Measurements from ENCODE around the gene PROM2.
"Not testable (repeated sequence)": the region's sequence is repeated elsewhere in the genome, so short reads cannot be mapped to it uniquely, and the experiment has no call there.

The PROM2 gene

GRCh38 chr2:95269745-95270144 is 4.5 kb upstream of the PROM2 start:
- not testable (repeated sequence) for DNase-seq

- DNase-seq = no peak
Observed at GRCh38 chr2:95270541-95271081, 3.6 kb upstream of the PROM2 start.

GRCh38 chr2:95271381-95271971 is 2.8 kb upstream of the PROM2 start:
- no peak for DNase-seq

- no peak for DNase-seq
Observed at GRCh38 chr2:95272299-95272751, 1.9 kb upstream of the PROM2 start.

GRCh38 chr2:95272781-95273180 is 1.5 kb upstream of the PROM2 start:
- no peak for DNase-seq

GRCh38 chr2:95273566-95274290 is 521 bp upstream of the PROM2 start:
- no peak for DNase-seq

- no peak for DNase-seq
Observed at GRCh38 chr2:95275151-95275515, 884 bp downstream of the PROM2 start.

- no peak for DNase-seq
Observed at GRCh38 chr2:95275601-95276243, 1.5 kb downstream of the PROM2 start.

- no peak for DNase-seq
Observed at GRCh38 chr2:95276244-95276887, 2.1 kb downstream of the PROM2 start.

GRCh38 chr2:95276888-95277245 is 2.6 kb downstream of the PROM2 start:
- no peak for DNase-seq

GRCh38 chr2:95277246-95277906 is 3.1 kb downstream of the PROM2 start:
- DNase-seq = no peak

GRCh38 chr2:95278051-95278471 is 3.8 kb downstream of the PROM2 start:
- DNase-seq = no peak

- no peak for DNase-seq
Observed at GRCh38 chr2:95278637-95279225, 4.5 kb downstream of the PROM2 start.

GRCh38 chr2:95279435-95280035 is 5.3 kb downstream of the PROM2 start:
- no peak for DNase-seq

- no peak for DNase-seq
Observed at GRCh38 chr2:95281071-95281470, 6.8 kb downstream of the PROM2 start.

- DNase-seq = no peak
Observed at GRCh38 chr2:95281786-95282185, 7.5 kb downstream of the PROM2 start.

- no peak for DNase-seq
Observed at GRCh38 chr2:95282458-95282857, 8.2 kb downstream of the PROM2 start.

GRCh38 chr2:95283562-95283961 is 9.3 kb downstream of the PROM2 start:
- DNase-seq = no peak

- no peak for DNase-seq
Observed at GRCh38 chr2:95284886-95285541, 10.8 kb downstream of the PROM2 start.

- no peak for DNase-seq
Observed at GRCh38 chr2:95285542-95285932, 11.3 kb downstream of the PROM2 start.

- DNase-seq = no peak
Observed at GRCh38 chr2:95287336-95287735, 13.1 kb downstream of the PROM2 start.

GRCh38 chr2:95287806-95288205 is 13.6 kb downstream of the PROM2 start:
- no peak for DNase-seq
